ENCODE data around the gene ABHD8. TPM values are rescaled to one million over a fixed set of nuclear protein-coding genes. Genes with fewer than 3 reads are reported as not detected.

The ABHD8 gene
- total and polyA plus RNA-seq, 2 of the 13 experiments (the other 11 are each of a cell fraction or from before 2014, with no cell fraction given) = 6.3 to 7.2 TPM

DNA sequence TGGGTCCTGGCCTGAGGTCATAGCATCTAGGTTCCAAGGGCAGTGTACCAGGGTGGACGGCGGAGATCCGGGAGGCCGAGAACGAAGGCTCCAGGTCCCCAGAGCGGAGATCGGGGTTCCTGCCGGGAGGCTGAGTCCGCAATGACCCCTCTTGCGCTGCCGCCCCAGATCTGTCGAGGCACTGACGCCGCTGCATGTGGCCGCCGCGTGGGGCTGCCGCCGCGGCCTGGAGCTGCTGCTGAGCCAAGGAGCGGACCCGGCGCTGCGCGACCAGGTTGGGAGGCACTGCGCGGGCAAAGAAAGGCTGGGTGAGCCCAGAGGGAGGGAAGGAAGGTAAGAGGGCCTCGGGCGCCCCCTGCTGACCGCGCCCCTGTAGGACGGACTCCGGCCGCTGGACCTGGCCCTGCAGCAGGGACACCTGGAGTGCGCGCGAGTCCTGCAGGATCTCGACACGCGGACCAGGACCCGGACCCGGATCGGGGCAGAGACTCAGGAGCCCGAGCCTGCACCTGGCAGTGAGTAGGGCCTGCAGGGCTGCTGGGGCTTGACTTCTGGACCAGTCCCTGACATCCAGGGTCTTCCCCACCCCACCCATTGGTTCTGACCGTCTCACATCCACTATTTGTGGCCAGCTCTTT, 20.6 kb downstream of the ABHD8 start (continued):
- no peak for TF ChIP-seq ZBTB1 (CRISPR knock-in tag; IDR thresholded peaks at IDR 0.05; ENCODE audit: borderline replicate concordance)
- TF ChIP-seq EZH2 (conservative IDR thresholded peaks at IDR 0.05; ENCODE audit: low read depth, low read length) = no peak
- TF ChIP-seq, protein P1, sequence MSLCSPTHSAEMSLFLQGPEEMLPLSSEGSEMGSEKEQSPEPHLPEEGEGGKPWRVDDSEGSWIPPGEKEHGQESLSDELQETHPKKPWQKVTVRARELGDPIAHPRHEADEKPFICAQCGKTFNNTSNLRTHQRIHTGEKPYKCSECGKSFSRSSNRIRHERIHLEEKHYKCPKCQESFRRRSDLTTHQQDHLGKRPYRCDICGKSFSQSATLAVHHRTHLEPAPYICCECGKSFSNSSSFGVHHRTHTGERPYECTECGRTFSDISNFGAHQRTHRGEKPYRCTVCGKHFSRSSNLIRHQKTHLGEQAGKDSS (CRISPR knock-in tag; IDR thresholded peaks at IDR 0.05; ENCODE audit: borderline replicate concordance, low read depth) = peak; percentile 53; the same call in 1 of the 2 replicates
- TF ChIP-seq, protein P2, sequence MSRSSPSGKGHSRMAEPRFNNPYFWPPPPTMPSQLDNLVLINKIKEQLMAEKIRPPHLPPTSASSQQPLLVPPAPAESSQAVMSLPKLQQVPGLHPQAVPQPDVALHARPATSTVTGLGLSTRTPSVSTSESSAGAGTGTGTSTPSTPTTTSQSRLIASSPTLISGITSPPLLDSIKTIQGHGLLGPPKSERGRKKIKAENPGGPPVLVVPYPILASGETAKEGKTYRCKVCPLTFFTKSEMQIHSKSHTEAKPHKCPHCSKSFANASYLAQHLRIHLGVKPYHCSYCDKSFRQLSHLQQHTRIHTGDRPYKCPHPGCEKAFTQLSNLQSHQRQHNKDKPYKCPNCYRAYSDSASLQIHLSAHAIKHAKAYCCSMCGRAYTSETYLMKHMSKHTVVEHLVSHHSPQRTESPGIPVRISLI (CRISPR knock-in tag; IDR thresholded peaks at IDR 0.05; ENCODE audit: borderline replicate concordance) = peak; percentile 42; the same call in 1 of the 2 replicates
- TF ChIP-seq, protein P3, sequence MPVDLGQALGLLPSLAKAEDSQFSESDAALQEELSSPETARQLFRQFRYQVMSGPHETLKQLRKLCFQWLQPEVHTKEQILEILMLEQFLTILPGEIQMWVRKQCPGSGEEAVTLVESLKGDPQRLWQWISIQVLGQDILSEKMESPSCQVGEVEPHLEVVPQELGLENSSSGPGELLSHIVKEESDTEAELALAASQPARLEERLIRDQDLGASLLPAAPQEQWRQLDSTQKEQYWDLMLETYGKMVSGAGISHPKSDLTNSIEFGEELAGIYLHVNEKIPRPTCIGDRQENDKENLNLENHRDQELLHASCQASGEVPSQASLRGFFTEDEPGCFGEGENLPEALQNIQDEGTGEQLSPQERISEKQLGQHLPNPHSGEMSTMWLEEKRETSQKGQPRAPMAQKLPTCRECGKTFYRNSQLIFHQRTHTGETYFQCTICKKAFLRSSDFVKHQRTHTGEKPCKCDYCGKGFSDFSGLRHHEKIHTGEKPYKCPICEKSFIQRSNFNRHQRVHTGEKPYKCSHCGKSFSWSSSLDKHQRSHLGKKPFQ (CRISPR knock-in tag; IDR thresholded peaks at IDR 0.05; ENCODE audit: insufficient replicate concordance) = no peak
- TF ChIP-seq ZBTB7B (CRISPR knock-in tag; IDR thresholded peaks at IDR 0.05) = 0 out of 2 replicates have a peak, but pooled peaks have one; percentile 48
- no peak for TF ChIP-seq TBP (CRISPR knock-in tag; IDR thresholded peaks at IDR 0.05)
- TF ChIP-seq RXRA (CRISPR knock-in tag; IDR thresholded peaks at IDR 0.05) = peak; percentile 48; the same call in 1 of the 2 replicates
- no peak for TF ChIP-seq KLF11 (CRISPR knock-in tag; IDR thresholded peaks at IDR 0.05)
- TF ChIP-seq, protein P4, sequence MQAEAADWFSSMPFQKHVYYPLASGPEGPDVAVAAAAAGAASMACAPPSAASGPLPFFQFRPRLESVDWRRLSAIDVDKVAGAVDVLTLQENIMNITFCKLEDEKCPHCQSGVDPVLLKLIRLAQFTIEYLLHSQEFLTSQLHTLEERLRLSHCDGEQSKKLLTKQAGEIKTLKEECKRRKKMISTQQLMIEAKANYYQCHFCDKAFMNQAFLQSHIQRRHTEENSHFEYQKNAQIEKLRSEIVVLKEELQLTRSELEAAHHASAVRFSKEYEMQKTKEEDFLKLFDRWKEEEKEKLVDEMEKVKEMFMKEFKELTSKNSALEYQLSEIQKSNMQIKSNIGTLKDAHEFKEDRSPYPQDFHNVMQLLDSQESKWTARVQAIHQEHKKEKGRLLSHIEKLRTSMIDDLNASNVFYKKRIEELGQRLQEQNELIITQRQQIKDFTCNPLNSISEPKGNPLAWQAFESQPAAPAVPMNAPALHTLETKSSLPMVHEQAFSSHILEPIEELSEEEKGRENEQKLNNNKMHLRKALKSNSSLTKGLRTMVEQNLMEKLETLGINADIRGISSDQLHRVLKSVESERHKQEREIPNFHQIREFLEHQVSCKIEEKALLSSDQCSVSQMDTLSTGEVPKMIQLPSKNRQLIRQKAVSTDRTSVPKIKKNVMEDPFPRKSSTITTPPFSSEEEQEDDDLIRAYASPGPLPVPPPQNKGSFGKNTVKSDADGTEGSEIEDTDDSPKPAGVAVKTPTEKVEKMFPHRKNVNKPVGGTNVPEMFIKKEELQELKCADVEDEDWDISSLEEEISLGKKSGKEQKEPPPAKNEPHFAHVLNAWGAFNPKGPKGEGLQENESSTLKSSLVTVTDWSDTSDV (CRISPR knock-in tag; IDR thresholded peaks at IDR 0.05) = no peak
- TF ChIP-seq NFKBIZ (CRISPR knock-in tag; IDR thresholded peaks at IDR 0.05) = no peak
- TF ChIP-seq NR2F1 (CRISPR knock-in tag; IDR thresholded peaks at IDR 0.05) = no peak
- TF ChIP-seq ZNF768 (CRISPR knock-in tag; IDR thresholded peaks at IDR 0.05) = peak; percentile 41; the same call in 1 of the 2 replicates
- TF ChIP-seq ZNF652 (CRISPR knock-in tag; IDR thresholded peaks at IDR 0.05; ENCODE audit: borderline replicate concordance, low read depth) = no peak
- TF ChIP-seq, protein P5, sequence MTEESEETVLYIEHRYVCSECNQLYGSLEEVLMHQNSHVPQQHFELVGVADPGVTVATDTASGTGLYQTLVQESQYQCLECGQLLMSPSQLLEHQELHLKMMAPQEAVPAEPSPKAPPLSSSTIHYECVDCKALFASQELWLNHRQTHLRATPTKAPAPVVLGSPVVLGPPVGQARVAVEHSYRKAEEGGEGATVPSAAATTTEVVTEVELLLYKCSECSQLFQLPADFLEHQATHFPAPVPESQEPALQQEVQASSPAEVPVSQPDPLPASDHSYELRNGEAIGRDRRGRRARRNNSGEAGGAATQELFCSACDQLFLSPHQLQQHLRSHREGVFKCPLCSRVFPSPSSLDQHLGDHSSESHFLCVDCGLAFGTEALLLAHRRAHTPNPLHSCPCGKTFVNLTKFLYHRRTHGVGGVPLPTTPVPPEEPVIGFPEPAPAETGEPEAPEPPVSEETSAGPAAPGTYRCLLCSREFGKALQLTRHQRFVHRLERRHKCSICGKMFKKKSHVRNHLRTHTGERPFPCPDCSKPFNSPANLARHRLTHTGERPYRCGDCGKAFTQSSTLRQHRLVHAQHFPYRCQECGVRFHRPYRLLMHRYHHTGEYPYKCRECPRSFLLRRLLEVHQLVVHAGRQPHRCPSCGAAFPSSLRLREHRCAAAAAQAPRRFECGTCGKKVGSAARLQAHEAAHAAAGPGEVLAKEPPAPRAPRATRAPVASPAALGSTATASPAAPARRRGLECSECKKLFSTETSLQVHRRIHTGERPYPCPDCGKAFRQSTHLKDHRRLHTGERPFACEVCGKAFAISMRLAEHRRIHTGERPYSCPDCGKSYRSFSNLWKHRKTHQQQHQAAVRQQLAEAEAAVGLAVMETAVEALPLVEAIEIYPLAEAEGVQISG (CRISPR knock-in tag; IDR thresholded peaks at IDR 0.05) = no peak
- TF ChIP-seq ZNF260 (CRISPR knock-in tag; IDR thresholded peaks at IDR 0.05; ENCODE audit: borderline replicate concordance, low read depth) = no peak
- TF ChIP-seq MXD4 (CRISPR knock-in tag; IDR thresholded peaks at IDR 0.05) = no peak
- TF ChIP-seq, protein P6, sequence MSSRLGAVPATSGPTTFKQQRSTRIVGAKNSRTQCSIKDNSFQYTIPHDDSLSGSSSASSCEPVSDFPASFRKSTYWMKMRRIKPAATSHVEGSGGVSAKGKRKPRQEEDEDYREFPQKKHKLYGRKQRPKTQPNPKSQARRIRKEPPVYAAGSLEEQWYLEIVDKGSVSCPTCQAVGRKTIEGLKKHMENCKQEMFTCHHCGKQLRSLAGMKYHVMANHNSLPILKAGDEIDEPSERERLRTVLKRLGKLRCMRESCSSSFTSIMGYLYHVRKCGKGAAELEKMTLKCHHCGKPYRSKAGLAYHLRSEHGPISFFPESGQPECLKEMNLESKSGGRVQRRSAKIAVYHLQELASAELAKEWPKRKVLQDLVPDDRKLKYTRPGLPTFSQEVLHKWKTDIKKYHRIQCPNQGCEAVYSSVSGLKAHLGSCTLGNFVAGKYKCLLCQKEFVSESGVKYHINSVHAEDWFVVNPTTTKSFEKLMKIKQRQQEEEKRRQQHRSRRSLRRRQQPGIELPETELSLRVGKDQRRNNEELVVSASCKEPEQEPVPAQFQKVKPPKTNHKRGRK (CRISPR knock-in tag; IDR thresholded peaks at IDR 0.05) = no peak
